NCI-H1092 treated with DMSO at 0.1 percent for 48 hours (cell line): ENCODE data around the gene CCDC182.

Experiments used
- DNase-seq: peaks from one replicate; lab custom pipeline; 2025; lab: John Stamatoyannopoulos, UW

CCDC182 gene

DNA sequence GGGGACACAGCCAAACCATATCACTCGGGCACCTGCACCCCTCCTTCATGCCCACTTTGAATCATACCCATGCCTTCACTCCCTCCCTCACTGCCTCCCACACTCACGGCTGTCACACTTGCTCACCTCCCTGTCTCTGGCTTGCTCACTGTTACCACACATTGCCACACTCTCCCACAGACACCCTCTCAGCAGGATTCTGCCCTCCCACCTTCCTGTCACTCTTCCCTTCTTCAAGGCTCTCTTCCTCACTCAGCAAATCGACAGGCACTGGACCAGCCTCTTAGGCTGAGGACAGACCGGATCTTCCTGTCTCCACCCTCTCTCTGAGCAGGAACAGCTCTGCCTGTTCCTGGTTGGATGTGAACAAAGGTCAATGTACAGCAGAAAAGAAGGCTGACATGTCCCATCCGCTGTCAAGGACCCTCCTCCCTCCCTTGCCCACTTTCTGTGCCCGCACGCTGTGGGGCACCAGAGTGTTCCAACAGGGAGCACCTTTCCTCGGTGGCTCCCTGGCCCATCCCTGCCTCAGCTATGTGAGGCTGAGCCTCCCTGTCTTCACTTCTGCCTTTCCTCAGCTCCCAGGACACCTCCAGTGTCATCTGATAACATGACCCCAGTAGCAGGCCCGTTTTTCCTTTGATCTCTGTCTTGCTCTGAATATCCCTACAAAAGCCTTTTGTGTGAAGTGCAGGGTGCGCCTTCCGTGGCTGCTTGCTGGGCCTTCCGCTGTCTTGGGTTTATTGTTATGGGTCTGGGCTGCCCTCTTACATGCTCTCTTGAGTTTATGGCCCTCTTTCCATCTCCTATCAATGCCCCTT, 47.0 kb downstream of the CCDC182 start:
- no peak for DNase-seq

DNA sequence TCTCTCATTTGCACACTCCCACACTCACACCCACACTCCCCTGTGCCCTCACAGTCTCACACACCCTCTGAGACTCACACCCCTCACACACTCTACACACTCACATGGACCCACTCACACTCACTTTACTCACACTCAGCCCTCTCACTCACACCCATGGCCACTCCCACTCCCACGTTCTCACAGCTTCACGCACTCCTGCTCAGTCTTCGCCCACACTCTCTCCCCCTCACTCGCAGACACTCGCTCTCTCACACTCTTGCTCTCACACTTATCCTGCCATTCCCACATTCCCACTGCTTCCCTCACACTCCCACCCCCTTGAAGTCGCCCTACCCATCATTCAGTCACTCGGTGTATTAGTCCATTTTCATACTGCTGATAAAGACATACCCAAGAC, 47.9 kb downstream of the CCDC182 start:
- no peak for DNase-seq

DNA sequence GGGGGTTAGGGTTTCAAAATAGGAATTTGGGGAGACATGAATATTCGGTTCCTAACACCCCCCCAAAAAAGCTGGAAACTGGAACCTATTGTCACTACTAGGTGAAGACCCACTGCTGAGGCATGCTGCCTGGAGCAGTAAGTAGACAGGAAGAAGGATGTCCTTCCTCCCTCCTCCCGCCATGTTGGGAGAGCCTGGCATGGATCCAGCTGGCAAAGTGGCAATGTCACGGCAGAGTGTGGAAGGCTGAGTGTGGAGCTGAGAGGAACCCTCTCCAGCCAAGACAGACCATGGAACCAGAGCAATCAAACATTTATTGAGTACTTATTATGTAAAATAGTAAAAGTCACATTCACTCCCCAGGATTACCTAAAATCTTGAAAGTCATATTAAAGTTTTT, 49.0 kb downstream of the CCDC182 start:
- DNase-seq, result no peak
